HG02759 (cell line): ENCODE results near the gene ZNF143.
"Not testable (repeated sequence)": the region's sequence is repeated elsewhere in the genome, so short reads cannot be mapped to it uniquely, and the experiment has no call there.

Experiments
- ATAC-seq: cut with Tn5 transposase; IDR thresholded peaks from one replicate; pipeline ENCODE4 v1.9.1; 2021; ENCODE audit warnings: mild to moderate bottlenecking, moderate library complexity; ENCODE audit not compliant: unreplicated experiment

The ZNF143 gene

GRCh38 chr11:9535189-9535781 lies 74.5 kb downstream of the ZNF143 start:
- no peak for ATAC-seq

- no peak for ATAC-seq
These were observed 77.7 kb downstream of the ZNF143 start for GRCh38 chr11:9538548-9538947.

GRCh38 chr11:9549216-9549615 lies 88.4 kb downstream of the ZNF143 start:
- ATAC-seq = not testable (repeated sequence)

- ATAC-seq = no peak
These were observed 89.4 kb downstream of the ZNF143 start for GRCh38 chr11:9550191-9550628.

DNA sequence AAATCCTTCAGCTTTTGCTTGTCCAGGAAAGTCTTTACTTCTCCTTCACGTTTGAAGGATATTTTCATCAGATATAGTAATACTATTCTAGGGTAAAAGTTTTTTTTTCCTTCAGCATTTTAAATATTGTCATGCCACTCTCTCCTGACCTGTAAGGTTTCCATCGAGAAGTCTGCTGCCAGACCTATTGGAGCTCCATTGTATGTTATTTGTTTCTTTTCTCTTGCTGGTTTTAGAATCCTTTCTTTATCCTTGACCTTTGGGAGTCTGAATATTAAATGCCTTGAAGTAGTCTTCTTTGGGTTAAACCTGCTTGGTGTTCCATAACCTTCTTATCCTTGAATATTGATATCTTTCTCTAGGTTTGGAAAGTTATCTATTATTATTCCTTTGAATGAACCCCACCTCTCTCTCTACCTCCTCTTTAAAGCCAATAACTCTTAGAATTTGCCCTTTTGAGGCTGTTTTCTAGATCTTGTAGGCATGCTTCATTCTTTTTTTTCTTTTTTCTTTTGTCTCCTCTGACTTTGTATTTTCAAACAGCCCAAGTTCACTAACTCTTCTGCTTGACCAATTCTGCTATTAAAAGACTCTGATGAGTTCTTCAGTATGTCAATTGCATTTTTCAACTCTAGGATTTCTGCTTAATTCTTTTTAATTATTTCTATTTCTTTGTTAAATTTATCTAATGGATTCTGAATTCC lies 100.6 kb downstream of the ZNF143 start:
- no peak for ATAC-seq

- no peak for ATAC-seq
These were observed 101.9 kb downstream of the ZNF143 start for GRCh38 chr11:9562716-9563115.

DNA sequence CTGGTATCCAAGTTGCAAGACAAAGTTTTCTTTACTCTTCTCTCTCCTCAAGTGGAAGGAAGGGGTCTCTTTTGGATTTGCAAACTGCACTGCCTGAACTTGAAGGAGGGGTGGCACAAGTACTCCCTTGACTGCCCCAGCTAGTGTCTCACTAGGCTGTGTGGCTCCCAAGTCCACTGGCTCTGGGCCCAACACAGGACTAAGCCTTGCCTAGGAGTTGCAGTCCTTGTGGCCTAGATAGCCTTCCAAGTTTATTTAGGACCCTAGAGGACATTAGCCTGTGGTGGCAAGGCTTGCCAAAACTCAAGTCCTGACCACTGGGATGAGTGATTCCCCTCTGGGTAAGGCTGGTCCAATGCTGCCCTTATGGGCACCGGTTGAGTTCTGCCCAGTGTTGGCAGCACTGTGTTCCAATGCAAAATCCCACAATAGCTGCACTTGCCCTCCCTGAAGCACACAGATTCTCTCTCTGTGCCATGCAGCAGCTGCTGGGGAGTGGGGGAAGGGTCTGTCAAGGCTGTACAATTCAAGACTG lies 102.5 kb downstream of the ZNF143 start:
- no peak for ATAC-seq

DNA sequence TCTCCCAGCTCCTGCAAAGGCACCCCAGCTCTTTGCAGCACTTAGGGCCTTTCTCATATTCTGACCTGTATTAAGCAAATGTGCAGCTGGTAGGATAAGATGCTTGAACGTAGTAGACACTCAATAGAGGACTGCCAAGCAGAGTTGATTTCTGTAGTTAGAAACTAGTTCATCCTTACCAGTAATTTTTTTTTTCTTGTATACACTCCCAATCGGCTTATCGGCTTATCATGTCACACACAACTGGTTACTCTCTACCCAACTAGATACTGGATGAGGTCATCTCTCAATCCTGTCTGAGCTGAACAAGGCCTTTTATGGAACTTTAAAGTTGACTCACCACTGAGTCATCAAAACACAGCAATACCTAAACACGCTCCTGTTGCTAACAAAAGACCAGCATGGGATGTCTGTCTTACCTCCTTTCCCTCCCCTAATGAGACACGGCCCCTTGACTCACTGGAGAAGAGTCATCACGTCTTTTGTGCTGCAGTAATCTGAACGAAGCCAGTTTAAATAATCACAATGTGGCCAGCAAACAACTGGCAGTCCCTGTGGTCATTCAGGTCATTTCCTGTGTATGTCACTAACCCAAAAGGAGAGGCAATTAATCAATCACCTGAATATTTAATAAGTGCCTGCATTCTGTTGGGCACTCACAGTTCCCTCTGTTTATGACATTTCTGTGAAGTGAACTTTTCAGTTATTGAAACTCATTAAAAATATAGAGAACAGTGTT lies 105.2 kb downstream of the ZNF143 start:
- ATAC-seq = peak; percentile 92

DNA sequence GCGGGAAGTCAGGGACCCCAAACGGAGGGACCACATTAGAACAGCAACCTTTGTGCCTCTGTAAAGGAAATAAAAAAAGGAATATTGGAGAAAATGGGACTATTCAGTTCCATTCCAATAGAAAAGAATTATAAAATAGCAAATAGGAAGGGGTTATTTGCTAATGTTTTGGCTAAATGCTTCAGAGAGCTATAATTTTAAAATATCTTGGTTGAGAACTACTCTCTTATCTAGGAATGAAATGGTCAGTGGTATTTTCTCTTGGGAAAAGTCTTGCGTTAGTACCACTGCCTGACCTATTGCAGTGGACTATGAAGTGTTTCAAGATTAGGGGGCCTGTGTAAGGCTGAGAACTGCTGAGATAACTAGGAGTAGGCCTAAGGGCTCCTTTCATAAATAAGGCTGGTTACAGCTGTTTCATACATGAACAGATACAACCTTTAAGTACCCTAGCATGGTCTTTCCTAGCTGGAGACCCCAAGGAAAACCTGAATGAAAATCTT lies 105.8 kb downstream of the ZNF143 start:
- ATAC-seq = no peak

DNA sequence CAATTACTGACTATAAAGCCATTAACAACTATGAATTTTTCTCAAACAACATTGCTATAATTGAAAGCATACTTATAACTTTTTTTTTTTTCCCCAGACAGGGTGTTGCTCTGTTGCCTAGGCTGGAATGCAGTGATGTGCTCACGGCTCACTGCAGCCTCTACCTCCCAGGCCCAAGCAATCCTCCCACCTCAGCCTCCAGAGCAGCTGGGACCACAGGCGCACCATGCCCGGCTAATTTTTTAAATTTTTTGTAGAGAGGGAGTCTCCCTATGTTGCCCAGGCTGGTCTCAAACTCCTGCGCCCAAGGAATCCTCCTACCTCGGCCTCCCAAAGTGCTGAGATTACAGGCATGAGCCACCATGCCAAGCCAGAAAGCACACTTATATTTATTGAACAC lies 106.6 kb downstream of the ZNF143 start:
- no peak for ATAC-seq

DNA sequence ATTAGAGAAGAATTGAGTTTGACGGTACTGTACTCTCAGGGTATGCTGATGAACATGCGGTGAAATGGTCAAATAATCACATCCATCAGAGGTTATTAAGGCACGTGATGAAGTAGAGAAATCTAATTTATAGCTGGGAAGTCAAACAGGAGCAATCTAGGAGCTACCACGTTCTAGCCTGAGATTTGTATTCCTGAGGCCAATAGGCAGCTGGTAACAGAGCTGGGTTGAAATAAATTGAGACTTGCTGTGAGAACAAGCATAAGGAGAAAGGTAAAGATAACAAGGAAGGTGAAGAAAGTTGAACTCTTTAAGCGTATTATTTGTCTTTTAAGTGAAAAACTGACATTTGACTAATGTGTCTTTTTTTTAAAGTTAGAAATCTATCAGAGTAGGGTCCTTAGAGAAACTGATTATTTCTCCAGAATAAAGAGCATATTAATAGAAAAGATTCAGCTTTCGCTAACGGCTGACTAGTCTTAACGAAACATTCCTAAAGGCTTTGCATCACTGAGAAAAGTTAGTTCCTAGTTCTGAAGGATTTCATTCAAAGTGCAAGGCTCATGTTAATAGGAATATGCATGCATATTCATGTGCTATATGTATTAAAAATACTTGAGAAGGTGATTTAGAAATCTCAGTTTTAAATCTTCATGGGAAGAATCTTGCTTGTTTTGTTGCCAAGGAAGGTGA lies 107.5 kb downstream of the ZNF143 start:
- ATAC-seq = no peak

DNA sequence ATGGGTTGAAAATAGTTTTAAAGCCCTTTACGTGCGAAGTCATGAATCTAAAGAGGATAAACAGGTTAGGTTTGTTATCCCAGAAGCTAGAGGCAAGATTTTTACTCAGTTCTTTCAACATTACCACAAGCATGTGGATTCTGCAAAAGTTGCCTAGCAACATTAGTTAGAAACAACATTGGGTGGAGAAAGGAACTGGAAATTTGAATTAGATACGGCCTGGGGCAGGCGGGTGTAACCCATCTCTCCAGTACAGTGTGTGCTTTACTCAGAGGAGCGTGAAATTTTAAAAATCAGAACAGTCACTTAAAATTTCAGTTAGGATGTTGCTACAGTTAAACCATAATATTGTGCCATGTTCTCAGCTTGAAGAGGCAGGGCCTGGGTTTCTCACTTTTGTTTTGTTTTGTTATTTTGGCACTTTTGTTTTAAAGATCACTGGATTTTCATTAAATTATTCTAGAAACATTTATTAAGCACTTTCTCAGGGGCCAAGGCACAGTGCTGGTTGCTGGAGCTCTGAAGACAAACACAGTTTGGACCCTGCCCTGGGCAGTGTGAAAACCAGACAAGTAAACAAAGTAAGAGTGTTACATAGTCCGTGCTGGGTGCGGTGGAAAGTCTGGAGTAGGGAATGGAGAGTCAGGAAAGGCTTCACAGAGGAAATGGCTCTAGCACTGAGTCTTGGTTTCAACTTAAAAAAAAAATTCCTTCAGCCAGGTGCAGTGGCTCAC lies 108.2 kb downstream of the ZNF143 start:
- ATAC-seq = no peak

DNA sequence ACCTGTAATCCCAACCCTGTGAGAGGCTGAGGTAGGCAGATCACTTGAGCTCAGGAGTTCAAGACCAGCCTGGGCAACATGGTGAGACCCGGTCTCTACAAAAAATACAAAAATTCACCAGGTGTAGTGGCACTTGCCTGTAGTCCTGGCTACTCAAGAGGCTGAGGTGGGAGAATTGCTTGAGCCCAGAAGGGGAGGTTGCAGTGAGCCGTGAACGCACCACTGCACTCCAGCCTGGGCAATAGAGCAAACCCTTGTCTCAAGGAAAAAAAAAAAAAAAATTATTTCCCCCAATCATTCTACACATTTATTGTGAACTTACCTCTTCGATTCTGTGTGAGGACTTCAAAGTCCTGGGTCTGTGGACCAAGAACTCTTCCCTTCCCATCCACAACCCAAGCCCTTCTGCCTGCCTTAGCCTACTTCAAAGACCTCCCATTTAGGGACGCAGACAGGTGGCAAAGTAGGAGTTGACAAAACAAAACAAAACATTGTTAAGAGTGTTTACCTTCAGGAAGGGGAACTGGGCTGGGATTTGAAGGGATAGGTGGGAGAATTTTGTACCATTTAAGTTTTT lies 108.9 kb downstream of the ZNF143 start:
- no peak for ATAC-seq

- no peak for ATAC-seq
These were observed 109.7 kb downstream of the ZNF143 start for GRCh38 chr11:9570313-9571025.

DNA sequence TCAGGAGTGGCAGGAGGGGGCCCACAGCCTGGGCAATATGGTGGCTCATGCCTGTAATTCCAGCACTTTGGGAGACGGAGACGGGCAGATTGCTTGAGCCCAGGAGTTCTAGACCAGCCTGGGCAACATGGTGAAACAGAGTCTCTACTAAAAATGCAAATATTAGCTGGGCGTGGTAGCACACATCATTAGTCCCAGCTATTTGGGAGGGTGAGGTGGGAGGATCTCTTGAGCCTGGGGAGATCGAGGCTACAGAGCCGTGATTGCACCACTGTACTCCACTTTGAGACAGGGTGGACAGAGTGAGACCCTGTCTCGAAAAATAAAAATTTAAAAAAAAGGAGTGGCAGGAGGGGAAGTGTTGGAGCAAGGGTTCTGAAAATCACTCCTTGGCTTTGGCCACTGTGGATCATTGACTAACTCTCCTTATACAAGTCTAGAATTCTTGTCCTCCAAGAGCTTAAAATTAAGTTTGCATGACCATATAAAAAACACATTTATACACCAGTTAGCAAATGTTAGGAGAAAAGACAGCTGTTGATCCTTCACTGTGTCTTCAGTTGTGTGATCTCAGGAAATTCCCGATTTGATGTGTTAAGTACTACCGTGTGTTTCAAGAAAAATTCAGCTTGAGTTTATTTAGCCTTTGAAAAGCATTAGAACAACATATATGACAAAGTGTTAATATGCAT lies 110.4 kb downstream of the ZNF143 start:
- ATAC-seq = no peak

GRCh38 chr11:9571763-9572115 lies 110.9 kb downstream of the ZNF143 start:
- ATAC-seq = no peak

DNA sequence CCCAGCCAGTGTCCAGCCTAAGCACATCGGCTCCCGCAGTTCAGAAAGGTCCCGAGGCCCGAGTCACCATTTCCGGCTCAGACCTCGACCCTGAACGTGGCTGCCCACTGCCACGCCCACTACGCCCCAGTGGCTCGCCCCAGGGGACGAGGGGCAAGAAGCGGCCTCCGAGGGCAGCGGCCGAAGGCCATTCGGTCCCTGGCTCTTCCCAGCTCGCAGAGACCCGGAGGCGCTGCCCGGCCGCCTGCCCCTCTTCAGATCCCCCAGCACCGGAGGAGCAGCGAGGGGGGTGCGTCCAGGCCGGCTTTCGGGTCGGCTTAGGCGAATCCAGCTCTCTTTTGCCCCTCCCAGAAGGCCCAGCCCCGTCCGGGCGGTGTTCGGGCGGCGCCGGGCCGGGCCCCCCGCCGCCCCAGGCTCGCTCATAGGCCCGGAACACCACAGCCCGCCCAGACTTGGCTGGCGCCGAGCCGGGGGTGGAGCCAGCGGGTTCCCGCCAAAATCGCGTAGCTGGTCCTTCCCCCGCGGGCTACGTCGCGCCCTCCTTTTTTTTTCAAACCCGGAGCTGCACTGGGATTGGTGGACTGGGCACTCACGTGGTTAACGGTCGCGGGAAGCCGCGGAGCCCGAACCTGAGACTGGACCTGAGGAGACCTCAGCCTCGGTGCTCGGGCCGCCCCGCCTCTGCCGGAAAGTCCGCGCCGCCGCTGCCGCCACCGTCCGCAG lies 112.4 kb downstream of the ZNF143 start, which contains the start of gene WEE1:
Gene WEE1, plus strand, starts transcription at position 619 of the 723 bp plus-strand sequence. CDS start 264 bp downstream, outside the sequence.
- ATAC-seq = peak; percentile 91
